Stimulated activated CD4-positive, alpha-beta T cell treated with anti-CD3 and anti-CD28 coated beads, Interleukin-12 subunit alpha, Interleukin-12 subunit beta, amount 100 ng/mL, for 48 hours (primary cell): Measurements from ENCODE around the gene SPTBN1.

Experiments
- DNase-seq, 3 donors: peaks; one replicate each; pipeline ENCODE4 v3.0.0-alpha.2; 2020; ENCODE audit warnings: low read depth in 2 of 3, low spot score in 1 of 3

Gene SPTBN1

DNA sequence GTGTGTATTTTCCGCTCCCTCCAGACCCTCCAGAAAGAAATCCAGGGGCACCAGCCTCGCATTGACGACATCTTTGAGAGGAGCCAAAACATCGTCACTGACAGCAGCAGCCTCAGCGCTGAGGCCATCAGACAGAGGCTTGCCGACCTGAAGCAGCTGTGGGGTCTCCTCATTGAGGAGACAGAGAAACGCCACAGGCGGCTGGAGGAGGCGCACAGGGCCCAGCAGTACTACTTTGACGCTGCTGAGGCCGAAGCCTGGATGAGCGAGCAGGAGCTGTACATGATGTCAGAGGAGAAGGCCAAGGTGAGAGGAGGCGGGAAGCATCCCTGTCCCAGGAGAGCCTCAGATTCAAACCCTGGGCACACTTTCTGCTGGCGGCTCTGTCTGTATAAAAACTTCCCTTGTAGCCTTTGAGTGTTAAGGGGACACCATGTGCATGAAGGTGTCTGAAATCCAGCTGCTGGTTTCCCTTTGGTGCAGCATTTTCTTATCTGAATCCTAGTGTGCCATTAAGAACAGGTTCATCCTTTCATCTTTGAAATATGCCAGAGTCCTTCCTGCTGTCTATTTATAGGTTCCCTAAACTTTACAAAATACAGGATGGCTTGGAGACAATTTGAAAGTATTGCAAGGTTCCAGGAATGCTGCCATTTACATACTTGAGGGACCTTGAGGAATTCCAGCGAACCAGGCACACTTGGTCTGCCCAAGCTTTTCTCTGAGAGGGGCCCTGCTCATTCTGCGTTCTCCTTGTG is 190.2 kb downstream of the SPTBN1 start:
- DNase-seq, result no peak

DNA sequence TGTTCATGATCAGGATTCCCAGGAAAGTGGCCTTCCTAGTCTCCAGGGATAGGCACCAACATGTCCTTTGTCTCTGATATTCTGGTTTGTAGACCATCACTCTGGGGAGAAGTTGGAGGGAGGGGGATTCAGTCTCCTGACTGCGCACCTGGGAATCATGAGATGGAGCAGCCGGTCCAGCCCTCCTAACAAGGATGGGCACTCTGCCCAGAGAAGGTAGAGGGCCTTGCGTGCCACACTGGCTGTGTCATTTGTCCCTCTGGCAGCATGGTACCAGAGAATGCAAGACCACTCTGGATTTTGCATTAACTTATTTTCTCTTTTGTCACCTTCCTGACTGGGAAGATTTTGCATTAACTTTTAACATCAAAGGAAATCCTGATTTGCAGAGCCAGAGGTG is 192.1 kb downstream of the SPTBN1 start:
- no peak for DNase-seq

DNA sequence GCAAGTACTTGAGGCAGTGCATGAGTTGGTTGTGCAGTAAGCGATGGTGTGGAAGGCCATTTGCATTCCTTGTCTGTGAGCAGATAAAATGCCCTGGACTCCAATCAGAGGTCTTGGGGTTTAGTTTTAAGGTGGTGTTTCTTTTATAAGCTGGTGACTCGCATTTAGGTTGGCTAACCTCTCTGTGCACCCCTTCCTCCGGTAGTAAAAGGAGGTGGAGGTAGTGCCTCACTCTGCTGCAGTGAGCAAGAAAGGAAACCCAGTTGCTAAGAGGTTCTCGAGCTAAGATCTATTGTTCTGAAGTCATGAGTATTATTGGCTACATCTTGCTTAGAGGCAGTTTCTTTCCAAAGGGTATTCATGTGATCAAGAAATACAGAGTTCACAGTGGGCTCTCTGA is 193.1 kb downstream of the SPTBN1 start:
- no peak for DNase-seq

DNA sequence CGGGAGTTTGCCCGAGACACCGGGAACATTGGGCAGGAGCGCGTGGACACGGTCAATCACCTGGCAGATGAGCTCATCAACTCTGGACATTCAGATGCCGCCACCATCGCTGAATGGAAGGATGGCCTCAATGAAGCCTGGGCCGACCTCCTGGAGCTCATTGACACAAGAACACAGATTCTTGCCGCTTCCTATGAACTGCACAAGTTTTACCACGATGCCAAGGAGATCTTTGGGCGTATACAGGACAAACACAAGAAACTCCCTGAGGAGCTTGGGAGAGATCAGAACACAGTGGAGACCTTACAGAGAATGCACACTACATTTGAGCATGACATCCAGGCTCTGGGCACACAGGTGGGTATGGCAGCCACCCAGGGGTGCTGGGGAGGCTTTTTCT is 193.5 kb downstream of the SPTBN1 start:
- DNase-seq, result no peak

DNA sequence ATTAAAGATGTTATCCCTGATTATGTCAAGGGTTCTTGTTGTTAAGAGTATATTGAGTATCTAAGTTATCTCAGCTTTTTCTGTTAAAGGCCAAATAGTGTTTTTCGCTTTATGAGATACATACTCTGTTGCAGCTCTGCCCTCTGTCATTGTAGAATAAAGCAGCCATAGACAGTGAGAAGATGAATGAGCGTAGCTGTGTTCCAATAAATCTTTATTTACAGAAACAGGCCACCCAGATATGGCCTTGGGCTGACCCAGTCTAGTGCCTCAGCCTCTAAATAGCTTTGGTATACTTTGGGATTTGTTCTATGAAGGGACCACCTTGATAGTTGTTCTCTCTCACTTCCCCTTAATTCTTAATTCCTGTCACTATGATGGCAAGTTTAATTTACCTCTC is 194.5 kb downstream of the SPTBN1 start:
- DNase-seq, result no peak

DNA sequence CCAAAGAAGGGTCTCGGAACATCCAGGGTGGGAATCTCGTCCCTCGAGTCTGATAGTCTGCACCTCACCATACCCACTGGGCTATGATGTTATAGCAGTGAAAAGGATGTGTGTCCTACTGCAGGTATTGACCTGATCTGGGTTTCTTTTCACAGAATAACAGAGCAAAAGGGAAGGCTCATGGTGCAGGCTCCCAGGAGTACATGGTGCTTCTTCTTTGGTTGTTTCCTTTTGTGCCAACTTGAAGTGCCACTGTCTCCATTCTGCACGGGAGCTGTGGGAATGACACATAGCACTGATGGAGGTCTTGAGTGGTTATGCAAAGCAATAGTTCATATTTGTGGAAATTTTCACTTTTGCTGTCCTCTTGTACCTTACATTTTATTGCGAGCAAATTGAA is 195.2 kb downstream of the SPTBN1 start:
- DNase-seq, result no peak

DNA sequence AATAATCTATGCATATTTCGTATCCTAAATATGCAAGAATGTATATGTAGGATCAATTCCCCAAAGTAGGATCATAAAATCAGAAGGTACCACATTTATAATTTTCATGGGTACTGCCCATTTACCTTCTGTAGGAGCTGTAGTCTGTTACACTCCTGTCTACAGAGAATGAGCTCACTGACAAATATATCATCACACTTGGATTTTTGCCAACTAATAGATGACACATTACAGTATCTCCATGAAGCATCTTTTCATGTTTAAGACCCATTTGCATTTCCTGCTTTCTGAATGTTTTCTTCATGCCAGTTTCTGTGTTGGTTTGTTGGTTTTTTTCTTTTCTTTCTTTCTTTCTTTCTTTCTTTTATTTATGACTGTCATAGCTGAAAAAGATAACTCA is 196.4 kb downstream of the SPTBN1 start:
- DNase-seq, result no peak

DNA sequence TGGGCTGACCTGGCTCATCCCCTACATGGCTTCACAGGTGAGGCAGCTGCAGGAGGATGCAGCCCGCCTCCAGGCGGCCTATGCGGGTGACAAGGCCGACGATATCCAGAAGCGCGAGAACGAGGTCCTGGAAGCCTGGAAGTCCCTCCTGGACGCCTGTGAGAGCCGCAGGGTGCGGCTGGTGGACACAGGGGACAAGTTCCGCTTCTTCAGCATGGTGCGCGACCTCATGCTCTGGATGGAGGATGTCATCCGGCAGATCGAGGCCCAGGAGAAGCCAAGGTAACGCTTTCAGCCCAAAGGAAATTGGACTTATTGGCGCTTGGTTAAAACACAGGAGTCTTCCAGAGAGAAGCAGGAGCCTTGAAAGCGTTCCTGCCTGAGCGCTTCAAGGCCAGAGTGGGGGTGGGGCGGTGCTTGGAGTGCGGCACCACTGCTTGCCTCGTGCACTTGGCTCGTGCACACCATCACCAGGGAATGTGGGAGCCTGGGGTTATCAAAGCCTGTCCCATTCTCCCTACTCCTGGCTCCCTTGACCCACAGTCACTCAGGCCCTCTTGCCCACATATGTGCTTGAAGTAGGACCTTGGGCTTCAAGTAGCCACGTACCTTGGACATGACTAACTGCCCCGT is 197.6 kb downstream of the SPTBN1 start:
- DNase-seq, result no peak

DNA sequence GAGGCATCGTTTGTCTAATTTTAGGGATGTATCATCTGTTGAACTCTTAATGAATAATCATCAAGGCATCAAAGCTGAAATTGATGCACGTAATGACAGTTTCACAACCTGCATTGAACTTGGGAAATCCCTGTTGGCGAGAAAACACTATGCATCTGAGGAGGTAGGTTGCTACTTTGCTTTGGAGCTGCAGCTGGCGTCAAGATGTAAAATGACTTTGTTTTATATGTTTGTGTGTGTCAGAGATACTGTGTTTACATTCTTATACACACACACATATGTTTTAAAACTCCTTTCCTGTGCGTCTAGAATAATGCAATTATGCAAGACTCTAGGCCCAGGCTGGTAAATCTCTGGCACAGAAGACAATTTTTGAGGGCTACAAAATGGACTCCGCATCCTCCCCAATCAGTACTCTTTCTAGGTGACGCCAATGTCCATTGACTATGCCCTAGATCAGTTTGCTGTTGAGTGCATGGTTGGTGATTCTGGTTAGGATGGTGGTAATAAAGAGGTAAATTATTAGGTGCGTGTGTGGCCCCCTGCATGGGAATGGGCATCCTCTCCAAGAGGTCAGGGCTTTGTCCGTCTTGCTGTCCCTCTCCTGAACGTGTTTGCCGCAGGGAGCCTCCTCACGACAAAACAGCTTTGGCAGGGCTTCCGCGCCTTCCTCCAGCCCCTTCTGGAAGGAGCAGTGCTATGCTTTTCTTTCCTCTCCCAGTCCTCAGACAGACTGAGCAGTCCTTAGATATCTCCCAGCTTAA is 199.1 kb downstream of the SPTBN1 start:
- no peak for DNase-seq

DNA sequence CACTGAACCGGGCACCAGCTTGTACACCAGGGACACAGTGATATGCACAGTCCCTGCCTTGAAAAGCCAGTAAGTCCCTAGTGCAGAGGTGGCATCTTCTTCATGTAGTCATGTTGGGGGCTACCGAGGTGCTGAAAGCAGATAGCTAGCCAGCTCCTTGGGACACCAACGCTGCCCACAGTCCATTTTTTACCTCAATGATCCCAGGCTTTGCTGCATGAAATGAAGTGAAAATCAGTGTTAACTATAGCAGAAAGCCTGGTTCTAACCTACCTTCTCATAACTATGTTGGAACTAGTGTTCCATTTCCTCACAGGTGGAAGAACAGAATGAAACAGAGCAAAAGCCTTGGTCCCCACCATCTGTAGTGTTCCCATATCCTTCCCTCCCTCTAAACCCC is 200.7 kb downstream of the SPTBN1 start:
- DNase-seq, result no peak

DNA sequence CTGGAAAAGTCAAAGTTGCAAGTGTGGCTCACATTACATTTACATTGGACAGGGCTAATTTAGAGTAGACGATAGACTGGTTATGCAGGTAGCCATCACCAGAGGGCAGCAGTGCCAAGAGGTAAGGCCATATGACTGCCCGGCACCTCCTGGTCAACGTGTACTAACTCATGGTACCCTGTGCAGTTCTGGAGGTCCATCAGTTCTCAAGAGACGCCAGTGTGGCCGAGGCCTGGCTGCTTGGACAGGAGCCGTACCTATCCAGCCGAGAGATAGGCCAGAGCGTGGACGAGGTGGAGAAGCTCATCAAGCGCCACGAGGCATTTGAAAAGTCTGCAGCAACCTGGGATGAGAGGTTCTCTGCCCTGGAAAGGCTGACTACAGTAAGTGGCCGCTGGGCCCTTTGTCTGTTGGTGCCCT is 201.5 kb downstream of the SPTBN1 start:
- peak in 2 of 3 donors; percentile 25 to 44 for DNase-seq

DNA sequence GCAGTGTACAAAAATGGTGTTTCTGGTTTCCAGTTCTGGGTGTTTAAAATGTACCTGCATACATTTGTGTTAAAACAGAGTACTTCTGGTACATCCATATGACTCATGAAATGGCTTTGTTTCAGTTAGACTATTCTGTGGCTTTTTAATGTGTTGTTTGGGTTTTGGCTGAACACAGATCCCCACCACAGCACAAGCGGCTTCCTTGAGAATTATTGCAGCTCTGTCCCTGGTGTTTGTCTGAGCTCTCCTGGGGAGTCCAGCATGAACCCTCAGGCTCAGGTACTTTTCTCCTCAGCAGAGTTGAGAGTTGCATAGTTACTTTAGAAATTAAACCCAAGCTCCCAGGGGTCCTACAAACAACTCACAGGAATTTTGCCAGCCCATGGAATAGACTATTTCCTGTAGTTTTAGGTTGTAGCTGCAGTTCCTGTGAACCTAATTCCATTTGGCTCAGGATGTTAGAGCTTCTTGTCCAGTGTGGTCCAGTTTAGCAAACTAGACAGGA is 202.5 kb downstream of the SPTBN1 start:
- no peak for DNase-seq

DNA sequence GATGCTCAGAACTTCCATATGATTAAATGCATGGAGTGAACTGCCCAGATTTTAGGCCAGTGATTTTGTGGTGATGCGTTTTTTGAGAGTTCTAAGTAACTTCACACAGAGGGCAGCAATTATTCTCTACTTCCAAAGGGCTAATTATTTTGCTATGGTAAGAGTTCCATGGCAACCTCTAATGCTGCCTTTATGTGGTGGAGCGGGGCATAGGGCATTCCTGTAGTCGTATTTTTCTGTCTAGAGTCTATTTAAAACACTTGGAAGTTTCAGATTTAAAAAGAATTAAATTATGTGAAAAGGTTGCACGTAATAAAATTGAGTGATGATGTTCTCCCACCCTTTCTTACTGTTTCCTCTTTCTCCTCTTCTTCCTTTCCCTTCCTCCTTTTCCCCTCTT is 203.4 kb downstream of the SPTBN1 start:
- DNase-seq, result no peak

DNA sequence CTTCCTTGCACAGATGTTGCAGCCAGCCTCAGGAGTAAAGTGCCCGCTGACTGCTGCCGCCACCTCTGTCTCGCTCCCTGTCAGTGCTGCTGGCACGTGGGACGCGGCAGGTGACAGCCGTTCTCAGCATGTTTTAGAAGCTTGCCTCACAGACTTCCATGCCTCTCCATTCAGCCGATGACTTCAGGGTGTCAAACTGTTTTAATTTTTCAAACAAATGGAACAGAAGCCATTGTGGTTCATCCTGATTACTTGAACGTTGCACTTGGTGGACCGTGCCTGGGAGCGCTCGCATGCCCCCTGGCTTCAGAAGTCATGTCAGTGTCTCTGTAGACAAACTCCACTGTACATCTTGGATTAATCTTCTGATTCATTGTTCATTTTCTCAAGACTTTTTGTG is 204.6 kb downstream of the SPTBN1 start:
- no peak for DNase-seq

DNA sequence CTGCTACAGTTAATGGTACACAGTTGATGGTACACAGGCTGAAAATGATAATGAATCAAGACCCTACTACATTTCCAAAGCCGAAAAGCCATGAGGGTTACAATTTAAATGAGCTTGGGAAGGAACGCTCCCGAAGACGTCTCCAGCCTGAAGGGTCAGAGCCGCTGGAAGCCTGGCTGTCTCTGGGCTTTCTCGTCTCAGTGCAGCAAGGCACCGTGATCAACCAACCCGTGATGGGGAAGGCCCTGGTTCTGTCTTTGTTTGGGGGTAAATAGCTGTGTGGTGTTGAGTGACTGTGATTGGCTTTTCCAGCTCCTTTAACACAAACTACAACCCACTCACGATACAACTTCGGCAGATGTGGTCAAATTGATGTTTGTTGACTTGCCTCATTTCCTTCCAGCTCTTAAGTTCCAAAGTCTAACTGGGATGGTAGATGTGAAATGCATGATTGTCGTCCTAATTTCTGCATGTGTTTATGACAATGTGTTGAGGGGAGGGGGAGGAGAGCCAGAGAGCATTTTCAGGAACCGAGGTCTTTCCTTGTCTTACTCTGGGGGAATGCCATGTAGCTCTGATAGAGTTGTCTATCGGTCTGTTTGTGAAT is 207.4 kb downstream of the SPTBN1 start:
- DNase-seq, result no peak

DNA sequence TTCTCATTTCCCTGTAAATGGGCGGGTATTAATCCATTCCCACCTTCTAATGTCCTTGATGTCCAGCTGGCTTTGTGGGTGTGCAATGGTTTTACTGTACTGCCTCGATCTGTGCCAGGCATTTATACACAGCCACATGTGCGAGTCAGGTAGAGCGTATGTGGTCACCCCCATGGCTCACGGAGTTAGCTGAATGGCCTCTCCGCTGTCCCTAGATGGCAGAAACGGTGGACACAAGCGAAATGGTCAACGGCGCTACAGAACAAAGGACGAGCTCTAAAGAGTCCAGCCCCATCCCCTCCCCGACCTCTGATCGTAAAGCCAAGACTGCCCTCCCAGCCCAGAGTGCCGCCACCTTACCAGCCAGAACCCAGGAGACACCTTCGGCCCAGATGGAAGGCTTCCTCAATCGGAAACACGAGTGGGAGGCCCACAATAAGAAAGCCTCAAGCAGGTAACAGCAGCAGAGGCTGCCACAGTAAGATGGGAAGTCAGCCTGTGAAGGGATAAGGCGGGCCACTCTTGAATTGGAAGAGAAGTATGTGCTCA is 208.2 kb downstream of the SPTBN1 start:
- DNase-seq, result no peak

DNA sequence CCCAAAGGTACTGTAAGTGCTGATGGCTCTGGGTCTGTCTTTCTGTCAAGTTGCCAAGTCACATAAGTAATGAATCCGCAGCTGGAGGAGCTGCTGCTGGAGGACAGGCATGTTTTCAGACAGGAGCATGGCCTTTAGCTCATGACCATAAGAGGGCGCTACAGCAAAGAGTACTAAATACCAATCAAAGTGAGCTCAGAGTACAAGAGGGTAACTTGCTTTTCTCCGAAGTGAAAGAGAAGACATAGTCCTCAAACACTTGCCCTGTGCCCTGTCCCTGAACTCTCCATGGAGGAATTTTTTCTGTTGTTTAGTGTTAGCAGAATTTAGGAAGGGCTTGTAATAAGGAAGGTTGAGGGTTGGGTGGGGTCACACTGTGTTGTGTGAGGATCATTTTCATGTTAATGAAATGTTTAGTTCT is 209.3 kb downstream of the SPTBN1 start:
- DNase-seq, result peak in 2 of 3 donors; percentile 30 to 61

DNA sequence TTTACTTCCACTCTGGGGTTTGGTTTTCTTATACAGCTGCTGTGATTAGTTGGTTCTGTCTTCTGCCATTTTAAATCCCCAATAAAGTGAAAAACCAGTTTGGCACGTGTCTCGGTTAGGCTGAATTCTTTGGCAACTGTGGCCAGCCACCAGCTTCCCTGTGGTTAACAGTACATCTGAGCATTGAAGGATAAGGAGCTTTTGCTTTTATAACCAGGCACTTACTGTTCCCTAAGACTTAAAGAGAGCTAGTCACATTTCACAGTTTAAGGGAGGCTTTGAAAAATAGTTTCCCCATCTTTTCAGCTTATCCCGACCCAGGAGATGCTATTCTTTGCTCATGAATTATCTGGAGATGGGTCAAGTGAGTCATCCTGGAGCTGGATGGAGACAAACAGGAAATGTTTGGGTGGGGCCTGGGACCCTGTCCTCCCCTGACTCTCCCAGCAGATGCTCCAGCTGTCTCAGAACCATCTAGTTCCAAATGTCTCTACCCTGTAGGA is 210.1 kb downstream of the SPTBN1 start:
- DNase-seq, result no peak

DNA sequence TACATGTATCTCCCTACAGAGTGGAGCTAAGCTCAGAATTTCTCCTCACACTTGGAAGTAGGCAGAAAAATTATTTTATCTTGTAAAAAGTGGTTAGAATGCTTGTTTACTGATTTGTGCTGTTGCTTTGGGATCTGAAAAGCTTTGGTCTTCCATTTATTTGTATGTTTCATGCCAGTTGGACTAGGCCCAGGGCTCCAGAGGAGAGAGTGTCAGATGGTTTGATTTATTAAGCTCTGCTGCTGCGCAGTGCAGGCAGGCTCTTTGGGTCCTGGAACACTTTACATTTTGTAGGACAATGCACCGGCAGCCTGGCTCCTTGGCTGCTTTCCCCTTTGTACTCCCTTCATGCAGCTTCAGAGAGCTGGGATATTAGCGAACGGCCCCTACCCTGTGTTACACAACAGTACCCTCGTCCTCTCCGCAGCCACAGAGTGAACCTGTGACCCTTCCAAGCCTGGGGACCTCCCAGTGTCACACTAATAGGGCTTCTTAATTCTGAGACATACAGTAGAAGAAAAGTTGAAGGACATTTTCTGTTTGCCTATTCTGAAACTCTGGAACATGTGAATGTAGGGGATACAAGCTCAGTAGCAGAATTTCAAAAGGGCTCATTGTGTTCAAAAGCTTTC is 210.6 kb downstream of the SPTBN1 start:
- DNase-seq, result no peak

DNA sequence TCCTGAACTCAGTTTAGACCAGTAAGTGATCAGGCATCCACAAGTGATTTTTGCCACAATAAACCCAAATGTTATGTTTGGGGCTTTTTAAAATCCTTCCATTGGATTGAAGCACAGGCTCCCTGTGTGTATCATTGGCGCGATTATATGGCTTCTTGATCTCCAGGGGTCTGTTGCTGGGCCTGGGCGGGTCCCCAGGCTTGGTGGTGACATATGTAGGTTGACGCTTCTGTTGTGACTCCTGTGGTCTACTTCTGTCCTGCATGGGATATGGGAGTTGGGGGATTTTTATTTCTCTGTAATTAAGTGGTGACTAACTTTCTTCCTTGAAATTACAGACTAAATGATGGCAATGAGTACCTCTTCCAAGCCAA is 211.1 kb downstream of the SPTBN1 start:
- DNase-seq, result no peak
